Gastrocnemius medialis (tissue), 4 donors: ENCODE results near the gene ATP9A. TPM values are rescaled to one million over a fixed set of nuclear protein-coding genes. Genes with fewer than 3 reads are reported as not detected.

ENCODE experiments used
- ATAC-seq, 2 donors: fragments of 150-250 bp; one replicate each; pipeline ENCODE4 v1.9.1; 2016
- DNase-seq, 2 donors: peaks; one replicate each; pipeline ENCODE4 v3.0.0-alpha.2; 2019
- H3K27ac ChIP-seq, 4 donors: fragments of 200-600 bp; sonication (generic); 1 replicate in 1 of 4; 2 replicates in 3 of 4; pipeline ENCODE4 v1.5.1; 2016 to 2018; ENCODE audit warnings: mild to moderate bottlenecking in 2 of 4, moderate library complexity in 1 of 4
- H3K27me3 ChIP-seq, 3 donors: fragments of 200-600 bp; sonication (generic) in 2 of 3; 1 replicate in 1 of 3; 2 replicates in 2 of 3; pipeline versions ENCODE4 v1.5.1 to v1.6.0; 2016 to 2019; ENCODE audit warnings: mild to moderate bottlenecking in 1 of 3, moderate library complexity in 1 of 3
- H3K36me3 ChIP-seq, 2 donors: fragments of 200-600 bp; sonication (generic) in 1 of 2; one replicate each; pipeline ENCODE4 v1.5.1; 2017 to 2018
- H3K4me1 ChIP-seq, 2 donors: fragments of 200-600 bp; sonication (generic) in 1 of 2; one replicate each; pipeline ENCODE4 v1.5.1; 2016 to 2017; ENCODE audit warnings: mild to moderate bottlenecking in 2 of 2
- H3K4me3 ChIP-seq, 4 donors: fragments of 200-600 bp; sonication (generic) in 3 of 4; 1 replicate in 1 of 4; 2 replicates in 3 of 4; pipeline ENCODE4 v1.5.1; 2016 to 2019; ENCODE audit warnings: mild to moderate bottlenecking in 2 of 4
- H3K9me3 ChIP-seq, 3 donors: fragments of 200-600 bp; sonication (generic) in 2 of 3; 1 replicate in 1 of 3; 2 replicates in 2 of 3; pipeline ENCODE4 v1.5.1; 2016 to 2019
- CTCF ChIP-seq, 5 experiments: fragments of 450-650 bp in 3 of 5; fragments of 200-600 bp in 2 of 5; sonication (generic) in 2 of 5; IDR thresholded peaks in 4 of 5; conservative IDR thresholded peaks in 1 of 5; 1 replicate in 4 of 5; 2 replicates in 1 of 5; pipeline ENCODE4 v1.5.1; 2016 to 2019; ENCODE audit warnings: antibody characterized with exemption in 5 of 5, mild to moderate bottlenecking in 3 of 5, moderate library complexity in 3 of 5
- POLR2A ChIP-seq, 2 donors: fragments of 450-650 bp; IDR thresholded peaks; one replicate each; pipeline ENCODE4 v1.6.1; 2017; ENCODE audit warnings: antibody characterized with exemption in 2 of 2, mild to moderate bottlenecking in 2 of 2, moderate library complexity in 2 of 2
- in situ Hi-C, 4 donors: fragments of 200-750 bp; cut with MboI; loops; one replicate each; pipeline versions ENCODE4 v1.15.0 to v1.8.0; 2017; ENCODE audit warnings: low sequenced_read_pairs in 4 of 4
- intact Hi-C: fragments of 100-400 bp; cut with DNase I; formaldehyde crosslinking; loops from one replicate; pipeline ENCODE4 v1.15.1; 2023; ENCODE audit warnings: low total_unique reads
- total RNA-seq, 4 donors: library from RNA; depleted of rRNA; stranded (reverse); fragments of >200 nt; gene quantifications; one replicate each; pipeline versions ENCODE4 v1.1.0 to v1.2.3, GENCODE V29; 2016

Gene ATP9A
- total RNA-seq, 4 donors from 2014 or later, result 11.8 to 34.8 (median 20.8) TPM

- H3K36me3 ChIP-seq, result peaks cover 0 to 31% of the 10 kb centered on the region in 2 donors
- ATAC-seq (no peak), DNase-seq (no peak)
- H3K27ac ChIP-seq, result no peak overlapping the region
- no peak for TF ChIP-seq POLR2A (IDR thresholded peaks at IDR 0.05)
- no peak for TF ChIP-seq CTCF (IDR thresholded peaks at IDR 0.05 in 4 of 5, conservative IDR thresholded peaks at IDR 0.05 in 1 of 5)
- no peaks in the 10 kb centered on the region for H3K4me1 ChIP-seq
- no peaks in the 10 kb centered on the region for H3K9me3 ChIP-seq
- intact Hi-C loops, result no loop called here
- no peak overlapping the region for H3K4me3 ChIP-seq
- no peaks in the 10 kb centered on the region for H3K27me3 ChIP-seq
- in situ Hi-C loops, result loop anchor here in 1 of 4 donors (25.0 kb wide), 1 partner anchor 626 kb away; no protein-coding TSS in a partner anchor
Observed at GRCh38 chr20:51613580-51613979, 154.6 kb downstream of the ATP9A start.

- H3K4me1 ChIP-seq, result no peaks in the 10 kb centered on the region
- TF ChIP-seq CTCF (IDR thresholded peaks at IDR 0.05 in 4 of 5, conservative IDR thresholded peaks at IDR 0.05 in 1 of 5) (no peak), POLR2A (IDR thresholded peaks at IDR 0.05) (no peak)
- DNase-seq (no peak), ATAC-seq (no peak)
- no peak overlapping the region for H3K4me3 ChIP-seq
- intact Hi-C loops, result no loop called here
- H3K27ac ChIP-seq, result no peak overlapping the region
- H3K36me3 ChIP-seq, result peaks cover 0 to 32% of the 10 kb centered on the region in 2 donors
- no peaks in the 10 kb centered on the region for H3K27me3 ChIP-seq
- no peaks in the 10 kb centered on the region for H3K9me3 ChIP-seq
- in situ Hi-C loops, result loop anchor here in 1 of 4 donors (25.0 kb wide), 1 partner anchor 626 kb away; no protein-coding TSS in a partner anchor
Observed at GRCh38 chr20:51612896-51613295, 155.3 kb downstream of the ATP9A start.

- H3K27ac ChIP-seq, result no peak overlapping the region
- no peaks in the 10 kb centered on the region for H3K4me1 ChIP-seq
- in situ Hi-C loops (loop anchor here in 1 of 4 donors (25.0 kb wide), 1 partner anchor 624 kb away; no protein-coding TSS in a partner anchor), intact Hi-C loops (no loop called here)
- H3K36me3 ChIP-seq, result peaks cover 0 to 38% of the 10 kb centered on the region in 2 donors
- no peak for ATAC-seq
- no peak overlapping the region for H3K4me3 ChIP-seq
- H3K9me3 ChIP-seq, result no peaks in the 10 kb centered on the region
- DNase-seq, result no peak
- no peak for TF ChIP-seq POLR2A (IDR thresholded peaks at IDR 0.05)
- no peak for TF ChIP-seq CTCF (IDR thresholded peaks at IDR 0.05 in 4 of 5, conservative IDR thresholded peaks at IDR 0.05 in 1 of 5)
- no peaks in the 10 kb centered on the region for H3K27me3 ChIP-seq
Observed at GRCh38 chr20:51611625-51611890, 156.6 kb downstream of the ATP9A start.

- peaks cover 0 to 44% of the 10 kb centered on the region in 2 donors for H3K36me3 ChIP-seq
- intact Hi-C loops (no loop called here), in situ Hi-C loops (loop anchor here in 1 of 4 donors (25.0 kb wide), 1 partner anchor 624 kb away; no protein-coding TSS in a partner anchor)
- no peaks in the 10 kb centered on the region for H3K4me1 ChIP-seq
- no peak overlapping the region for H3K27ac ChIP-seq
- no peaks in the 10 kb centered on the region for H3K9me3 ChIP-seq
- no peak overlapping the region for H3K4me3 ChIP-seq
- H3K27me3 ChIP-seq, result no peaks in the 10 kb centered on the region
- DNase-seq, result no peak
- TF ChIP-seq CTCF (IDR thresholded peaks at IDR 0.05 in 4 of 5, conservative IDR thresholded peaks at IDR 0.05 in 1 of 5), result no peak
- no peak for TF ChIP-seq POLR2A (IDR thresholded peaks at IDR 0.05)
- ATAC-seq, result no peak
Observed at GRCh38 chr20:51610761-51611624, 157.2 kb downstream of the ATP9A start.
